H1 (cell line): ENCODE results near the gene TUBGCP2.

Experiments used
- CEBPB ChIP-seq: IDR thresholded peaks from 2 replicates; pipeline ENCODE4 v1.6.1; 2012; ENCODE audit warnings: low read depth, low read length
- CHD1 ChIP-seq: IDR thresholded peaks from 2 replicates; pipeline ENCODE4 v1.6.1; 2012; ENCODE audit warnings: low read depth, low read length, improper control_type of control experiment
- CTCF ChIP-seq, 3 experiments: IDR thresholded peaks; 1 replicate in 2 of 3; 2 replicates in 1 of 3; pipeline versions ENCODE4 v1.5.1 to v1.6.1; 2011; ENCODE audit warnings: low read length in 3 of 3, mild to moderate bottlenecking in 3 of 3, inconsistent platforms in 2 of 3, low read depth in 1 of 3, moderate library complexity in 1 of 3; ENCODE audit not compliant: insufficient read depth in 1 of 3; ENCODE audit errors: control extremely low read depth in 1 of 3
- POLR2AphosphoS5 ChIP-seq: IDR thresholded peaks from 2 replicates; pipeline ENCODE4 v1.6.1; 2011; ENCODE audit warnings: low read depth, low read length
- SP1 ChIP-seq: IDR thresholded peaks from 2 replicates; pipeline ENCODE4 v1.6.1; 2011; ENCODE audit warnings: low read depth, low read length
- USF2 ChIP-seq: IDR thresholded peaks from 2 replicates; pipeline ENCODE4 v1.6.1; 2011; ENCODE audit warnings: low read length, improper control_type of control experiment

- TF ChIP-seq POLR2AphosphoS5 (no peak), SP1 (no peak), CHD1 (no peak), CTCF (IDR thresholded peaks at IDR 0.05; ENCODE audit: control extremely low read depth in 1 of 3, insufficient read depth in 1 of 3, low read depth in 1 of 3, low read length in 3 of 3) (no peak), CEBPB (no peak), USF2 (no peak)
Observed at GRCh38 chr10:133235265-133235855, 73.3 kb downstream of the TUBGCP2 start.
